Ovary (tissue), 1 donor: ENCODE results near the gene THBS3.

Experiments used
- EP300 ChIP-seq: sonication (generic); formaldehyde crosslinking; IDR thresholded peaks from one replicate; pipeline ENCODE4 v1.6.1; 2017; ENCODE audit warnings: antibody characterized with exemption
- POLR2A ChIP-seq: fragments of 450-650 bp; IDR thresholded peaks from one replicate; pipeline ENCODE4 v1.6.1; 2017; ENCODE audit warnings: antibody characterized with exemption, mild to moderate bottlenecking, moderate library complexity

DNA sequence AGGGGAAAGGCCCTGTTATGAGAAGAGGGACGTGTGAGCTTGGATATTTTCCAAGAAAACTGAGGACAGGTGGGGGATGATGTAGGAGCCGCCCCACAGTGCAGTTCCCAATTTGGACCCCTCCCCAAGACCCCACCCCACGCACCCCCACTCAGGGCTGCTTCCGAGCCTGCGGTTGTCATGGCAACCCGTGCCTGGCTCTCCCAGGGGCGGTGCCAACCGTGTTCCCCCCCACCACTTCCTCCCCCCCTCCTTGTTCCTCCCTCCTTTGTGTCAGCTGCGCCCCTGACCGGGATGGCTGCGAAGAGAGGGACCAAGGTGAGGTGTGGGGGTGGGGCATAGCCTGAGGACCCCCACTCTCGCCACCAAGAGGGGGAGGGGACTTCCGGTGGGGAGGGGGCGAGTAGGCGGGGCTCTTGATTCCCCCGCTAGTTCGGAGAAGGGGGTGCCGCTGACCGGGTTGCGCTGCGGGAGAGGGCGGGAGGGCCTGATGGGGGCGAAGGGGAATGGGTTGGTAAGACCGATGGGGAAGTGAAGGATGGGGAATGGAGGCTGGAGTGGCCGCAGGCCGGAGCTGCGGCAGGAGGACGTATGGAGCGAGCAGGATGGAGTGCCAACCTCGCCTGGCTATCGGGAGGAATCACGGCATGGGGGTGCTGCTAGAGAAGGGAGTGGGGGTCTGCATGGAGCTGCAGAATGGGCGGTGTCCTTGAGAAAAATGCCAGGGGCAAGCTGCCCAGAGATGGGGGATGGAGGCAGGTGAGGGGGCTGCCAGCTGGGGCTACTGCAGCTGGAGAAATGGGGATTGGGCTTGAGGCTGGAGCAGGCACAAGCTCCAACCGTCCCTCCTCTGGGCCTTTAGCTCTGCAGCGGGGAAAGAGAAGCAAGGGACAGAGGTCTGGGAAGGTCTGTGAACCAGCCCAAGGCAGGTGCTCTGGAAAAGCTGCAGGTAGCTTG, 33.1 kb downstream of the THBS3 start:
- TF ChIP-seq EP300 (no peak), POLR2A (no peak)
